NCI-H2081 (cell line): Measurements from ENCODE around the gene COX14.

Experiments
- DNase-seq, 2 experiments: peaks; one replicate each; lab custom pipeline; 2025; lab: John Stamatoyannopoulos, UW

The COX14 gene

DNA sequence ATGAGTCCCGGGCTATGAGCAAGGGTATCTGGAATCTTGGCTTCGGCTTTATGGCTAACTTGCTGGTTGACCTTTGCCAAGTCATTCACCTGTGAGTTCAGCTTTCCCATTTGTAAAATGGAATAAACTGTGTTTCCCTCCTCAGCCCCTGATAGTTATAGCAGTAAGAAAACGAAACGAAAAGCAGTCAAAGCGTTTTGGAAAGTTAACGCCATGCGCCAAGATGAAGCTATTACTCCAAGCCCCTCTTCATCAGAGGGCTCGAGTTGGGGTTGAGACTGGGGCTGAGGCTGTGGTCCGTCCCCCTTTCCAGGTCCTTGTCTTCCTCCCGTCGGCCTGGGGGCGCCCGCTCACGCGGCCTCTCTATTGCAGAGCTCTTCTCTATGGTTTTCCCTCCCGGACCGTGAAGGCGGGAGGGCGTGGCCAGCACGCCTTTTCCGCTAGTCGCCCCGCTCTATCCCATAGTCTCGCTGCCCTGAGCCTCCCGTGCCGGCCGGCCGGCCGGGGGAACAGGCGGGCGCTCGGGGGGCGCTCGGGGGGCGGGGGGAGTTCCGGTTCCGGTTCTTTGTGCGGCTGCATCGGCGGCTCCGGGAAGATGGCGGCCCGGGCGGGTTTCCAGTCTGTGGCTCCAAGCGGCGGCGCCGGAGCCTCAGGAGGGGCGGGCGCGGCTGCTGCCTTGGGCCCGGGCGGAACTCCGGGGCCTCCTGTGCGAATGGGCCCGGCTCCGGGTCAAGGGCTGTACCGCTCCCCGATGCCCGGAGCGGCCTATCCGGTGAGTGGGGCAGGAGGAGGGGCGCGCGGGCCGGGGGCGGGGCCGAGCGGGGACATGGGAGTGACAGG, 27.0 kb upstream of the COX14 start, which contains the start of gene SMARCD1:
Gene SMARCD1 (plus strand): TSS at position 568 of the 840 bp plus-strand sequence. CDS start 28 bp downstream, at position 596.
- peak; percentile 93 to 96 for DNase-seq

DNA sequence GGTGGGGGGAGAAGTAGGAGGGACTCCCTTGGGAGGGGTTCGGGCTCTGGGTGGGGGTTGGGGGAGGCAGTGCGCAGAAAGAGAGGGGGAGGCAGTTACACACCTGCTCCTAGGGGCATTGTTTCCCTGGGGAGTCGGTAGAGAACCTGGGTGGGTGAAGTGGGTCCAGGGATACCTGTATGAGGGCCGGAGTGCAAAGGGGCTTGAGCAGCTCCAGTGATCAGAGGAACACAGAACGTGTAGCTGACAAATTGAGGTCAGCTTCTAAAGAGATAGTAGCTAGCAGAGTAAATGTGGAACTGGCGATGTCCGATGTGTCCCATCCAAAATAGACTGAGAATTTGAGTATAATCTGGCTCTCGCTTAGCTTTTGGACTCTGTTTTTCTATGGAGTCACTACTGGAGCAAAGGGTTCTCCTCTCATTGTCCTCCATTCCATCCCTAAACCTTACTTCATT, 26.4 kb upstream of the COX14 start:
- no peak for DNase-seq

DNA sequence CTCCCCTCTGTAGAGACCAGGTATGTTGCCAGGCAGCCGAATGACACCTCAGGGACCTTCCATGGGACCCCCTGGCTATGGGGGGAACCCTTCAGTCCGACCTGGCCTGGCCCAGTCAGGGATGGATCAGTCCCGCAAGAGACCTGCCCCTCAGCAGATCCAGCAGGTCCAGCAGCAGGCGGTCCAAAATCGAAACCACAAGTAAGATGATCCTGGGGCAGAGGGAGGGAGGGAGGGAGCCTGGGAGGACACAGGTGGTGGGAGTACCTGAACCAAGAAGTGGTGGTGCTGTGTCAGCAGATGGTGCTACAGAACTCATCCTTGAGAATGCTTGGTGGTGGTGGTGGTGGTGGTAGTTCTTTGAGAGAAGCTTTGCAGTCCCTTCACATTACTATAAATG, 25.9 kb upstream of the COX14 start:
- no peak for DNase-seq

DNA sequence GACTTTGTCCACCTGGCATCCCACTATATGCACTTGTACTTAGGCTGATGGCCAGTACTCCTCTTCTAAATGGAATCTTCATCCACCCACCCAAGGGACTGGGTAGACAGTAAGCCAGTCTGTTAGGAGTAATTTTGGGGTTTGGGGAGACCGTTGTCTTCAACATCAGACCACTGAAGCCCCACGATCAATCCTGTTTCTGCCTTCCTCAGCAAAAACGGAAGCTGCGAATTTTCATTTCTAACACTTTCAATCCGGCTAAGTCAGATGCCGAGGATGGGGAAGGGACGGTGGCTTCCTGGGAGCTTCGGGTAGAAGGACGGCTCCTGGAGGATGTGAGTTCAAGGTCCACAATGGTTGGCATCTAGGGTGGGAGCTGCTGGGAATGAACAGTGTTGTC, 24.9 kb upstream of the COX14 start:
- DNase-seq, result no peak

DNA sequence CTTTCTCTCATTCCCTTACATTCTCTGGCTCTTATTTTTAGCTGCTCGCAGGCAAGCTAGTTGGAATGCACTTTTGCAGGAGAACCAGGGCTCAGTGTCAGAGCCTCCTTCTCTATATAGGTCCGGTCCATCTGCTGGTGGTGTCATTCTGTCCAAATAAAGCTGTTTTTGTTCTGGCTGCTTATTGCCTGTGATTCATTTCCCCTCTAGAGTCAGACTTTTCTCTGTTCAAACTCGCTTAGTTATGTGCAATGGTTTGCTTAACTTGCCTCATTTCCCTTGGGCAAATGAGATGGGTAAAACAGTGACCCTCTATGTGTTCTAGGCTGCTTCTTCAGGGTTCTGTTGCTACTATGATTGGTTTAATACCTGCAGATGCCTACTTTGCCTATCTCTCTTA, 24.0 kb upstream of the COX14 start:
- no peak for DNase-seq

DNA sequence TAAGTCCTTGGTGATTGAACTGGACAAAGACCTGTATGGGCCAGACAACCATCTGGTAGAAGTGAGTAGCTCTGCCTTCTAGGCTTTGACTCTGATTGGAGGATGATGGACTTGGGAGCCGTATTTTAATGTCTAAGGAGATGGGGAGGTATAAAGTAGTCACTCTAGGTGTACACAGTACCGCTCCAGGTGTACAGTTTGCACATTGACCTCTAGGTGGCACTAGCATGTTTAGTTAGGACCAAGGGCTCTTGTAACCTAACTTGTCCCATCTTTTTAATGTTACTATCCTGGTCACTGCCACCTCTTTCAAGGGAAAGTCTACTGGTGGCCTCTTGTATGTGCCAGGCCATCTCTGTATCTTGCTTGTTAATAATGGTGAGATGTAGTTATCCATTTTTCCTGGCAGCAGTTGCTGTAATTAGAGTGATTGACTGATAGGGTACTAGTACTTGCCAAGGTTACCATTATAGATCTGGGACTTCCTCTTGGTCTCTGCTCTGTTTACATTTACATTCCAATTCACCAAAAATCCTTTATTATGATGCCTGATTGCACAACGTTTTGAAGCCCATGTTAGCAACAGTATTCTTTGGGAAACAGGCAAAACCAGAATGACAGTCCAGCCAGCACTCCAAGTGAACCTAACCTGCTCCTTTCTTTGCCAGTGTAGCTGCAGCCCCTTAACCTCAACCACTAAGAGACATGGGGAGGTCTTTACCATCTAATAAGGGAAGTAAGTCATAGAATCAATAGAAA, 23.3 kb upstream of the COX14 start:
- DNase-seq, result peak; percentile 67 to 69

DNA sequence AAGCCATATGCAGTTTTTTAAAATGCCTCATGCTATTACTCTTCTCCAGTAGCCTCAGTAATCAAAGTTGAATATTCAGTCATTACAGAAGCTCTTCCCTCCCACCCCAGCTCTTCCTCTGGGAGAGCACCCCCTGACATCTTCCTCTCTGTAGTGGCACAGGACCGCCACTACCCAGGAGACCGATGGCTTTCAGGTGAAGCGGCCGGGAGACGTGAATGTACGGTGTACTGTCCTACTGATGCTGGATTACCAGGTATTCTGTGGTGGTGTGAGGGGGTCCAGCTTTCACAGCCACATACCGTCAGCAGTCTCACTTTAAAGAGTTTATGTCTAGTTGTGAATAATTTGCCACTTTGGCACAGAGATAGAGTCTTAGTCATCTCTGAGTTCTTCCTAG, 22.3 kb upstream of the COX14 start:
- DNase-seq, result no peak

DNA sequence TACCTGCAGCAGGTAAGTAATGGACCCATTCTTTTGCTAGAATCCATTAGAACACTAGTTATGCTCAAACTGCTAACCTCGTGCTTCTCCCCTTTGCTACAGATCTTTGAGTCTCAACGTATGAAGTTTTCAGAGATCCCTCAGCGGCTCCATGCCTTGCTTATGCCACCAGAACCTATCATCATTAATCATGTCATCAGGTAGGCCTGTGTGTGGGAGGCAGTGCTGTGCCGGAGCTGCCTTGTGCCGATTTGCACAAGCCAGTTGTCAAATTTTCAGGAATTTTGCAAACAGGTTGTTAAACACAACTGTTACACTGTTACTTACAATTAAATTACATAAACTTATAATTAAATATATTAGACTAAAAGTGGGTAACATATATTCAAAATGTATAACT, 21.6 kb upstream of the COX14 start:
- DNase-seq, result no peak

DNA sequence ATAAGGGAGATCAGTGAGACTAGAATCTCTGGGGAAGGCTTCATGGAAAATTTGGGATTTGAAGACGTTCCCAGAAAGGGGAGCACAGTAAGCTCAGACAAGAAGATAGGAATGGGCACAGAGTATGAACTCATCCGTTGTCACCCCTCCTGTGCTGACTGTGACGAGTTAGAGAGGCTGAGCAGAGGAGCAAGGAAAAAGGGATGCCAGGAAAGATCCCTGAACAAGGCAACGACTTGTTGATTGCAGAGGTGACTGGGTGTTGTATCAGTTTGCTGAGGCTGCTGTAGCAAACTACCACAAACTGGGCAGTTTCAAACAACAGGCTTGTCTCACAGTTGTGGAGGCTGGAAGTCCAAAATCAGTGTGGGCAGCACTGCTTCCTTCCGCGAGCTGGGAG, 14.1 kb upstream of the COX14 start:
- no peak for DNase-seq

DNA sequence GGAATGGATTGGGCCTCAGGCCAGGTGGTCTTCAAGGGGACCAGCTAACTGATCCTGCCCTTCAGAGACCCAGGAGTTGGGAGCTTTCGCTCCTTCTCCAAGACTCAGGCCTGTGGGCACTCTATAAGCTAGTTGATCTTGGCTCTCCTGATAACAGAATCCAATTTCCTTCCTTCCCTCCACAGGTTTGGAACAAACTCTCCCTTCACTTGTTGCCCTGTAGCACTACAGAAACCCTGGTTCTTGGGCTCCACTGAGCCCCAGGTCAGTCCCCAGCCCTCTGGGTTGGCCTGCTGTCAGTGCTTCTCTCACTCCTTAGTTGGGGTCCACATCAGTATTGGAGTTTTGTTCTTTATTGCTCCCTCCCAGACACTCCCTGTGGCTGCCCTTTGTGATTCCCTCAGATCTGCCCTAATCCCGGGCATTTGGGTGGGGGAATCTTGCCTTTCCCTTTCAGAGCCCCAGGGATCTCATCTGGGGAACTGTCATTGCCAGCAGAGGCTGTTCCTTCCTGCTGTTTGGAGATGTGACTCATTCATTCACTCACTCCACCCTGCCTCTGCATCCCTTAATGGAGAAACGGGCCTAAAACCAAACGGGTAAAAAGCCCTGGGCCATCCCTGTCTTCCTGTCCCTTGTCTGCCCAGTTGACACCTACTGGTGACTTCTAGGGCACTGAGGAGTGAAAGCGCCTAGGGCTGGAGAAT, 12.6 kb upstream of the COX14 start:
- no peak for DNase-seq

DNA sequence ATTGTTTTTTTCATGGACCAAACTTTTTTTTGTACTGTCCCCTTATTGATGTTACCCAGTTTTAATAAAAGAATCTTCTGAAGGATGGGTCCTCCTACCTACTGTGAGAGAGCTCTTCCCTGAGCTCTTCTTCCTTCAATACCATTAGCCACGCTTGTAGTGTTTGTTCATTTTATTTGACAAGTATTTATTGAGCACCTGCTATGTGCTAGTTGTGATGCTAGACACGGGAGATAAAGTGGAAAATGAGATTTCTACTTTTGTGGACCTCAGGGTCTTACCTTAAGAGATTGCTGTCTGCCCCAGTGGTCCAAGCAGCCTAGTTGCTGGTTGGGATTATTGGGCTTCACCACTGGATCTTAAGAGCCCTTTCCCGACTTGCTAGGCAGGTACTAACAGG, 11.5 kb upstream of the COX14 start:
- no peak for DNase-seq

DNA sequence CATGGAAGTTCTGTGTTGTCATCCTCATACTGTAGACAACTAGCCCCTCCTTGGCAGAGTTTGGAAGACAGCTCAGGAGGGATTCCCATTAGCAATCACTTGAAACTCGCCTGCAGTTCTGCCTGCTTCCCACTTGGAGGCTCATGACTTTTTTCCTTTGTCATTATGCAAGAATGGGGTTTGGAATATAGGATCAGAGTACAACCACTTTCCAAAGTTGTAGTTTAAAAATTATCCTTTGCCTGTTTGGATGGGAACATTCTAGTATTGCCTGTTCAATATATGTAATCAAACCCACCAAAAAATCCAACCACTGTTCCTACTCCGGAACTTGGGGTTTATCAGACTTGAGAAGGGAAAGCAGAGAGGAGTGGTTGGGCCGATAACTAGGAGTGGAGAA, 10.4 kb upstream of the COX14 start:
- DNase-seq, result peak in 1 of 2 experiments; percentile 28

DNA sequence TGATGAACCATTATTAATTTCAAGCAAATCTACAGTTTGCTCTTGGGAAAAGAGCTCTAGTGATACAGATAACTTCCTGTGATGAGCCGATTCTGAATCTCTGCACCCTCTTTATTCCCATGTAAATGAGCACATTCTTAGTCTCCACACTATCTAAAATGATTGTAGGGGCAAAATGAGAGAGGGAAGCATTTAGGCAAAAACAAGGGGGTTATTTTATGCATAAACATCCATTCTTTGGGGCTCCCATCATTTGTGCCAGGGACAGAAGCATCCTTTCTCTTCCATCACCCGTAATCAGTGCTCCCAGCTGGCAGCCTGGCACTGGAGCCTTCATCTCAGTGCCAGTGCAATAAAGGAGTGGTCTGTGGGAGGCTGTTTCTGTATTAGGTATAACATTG, 9.9 kb upstream of the COX14 start:
- no peak for DNase-seq

DNA sequence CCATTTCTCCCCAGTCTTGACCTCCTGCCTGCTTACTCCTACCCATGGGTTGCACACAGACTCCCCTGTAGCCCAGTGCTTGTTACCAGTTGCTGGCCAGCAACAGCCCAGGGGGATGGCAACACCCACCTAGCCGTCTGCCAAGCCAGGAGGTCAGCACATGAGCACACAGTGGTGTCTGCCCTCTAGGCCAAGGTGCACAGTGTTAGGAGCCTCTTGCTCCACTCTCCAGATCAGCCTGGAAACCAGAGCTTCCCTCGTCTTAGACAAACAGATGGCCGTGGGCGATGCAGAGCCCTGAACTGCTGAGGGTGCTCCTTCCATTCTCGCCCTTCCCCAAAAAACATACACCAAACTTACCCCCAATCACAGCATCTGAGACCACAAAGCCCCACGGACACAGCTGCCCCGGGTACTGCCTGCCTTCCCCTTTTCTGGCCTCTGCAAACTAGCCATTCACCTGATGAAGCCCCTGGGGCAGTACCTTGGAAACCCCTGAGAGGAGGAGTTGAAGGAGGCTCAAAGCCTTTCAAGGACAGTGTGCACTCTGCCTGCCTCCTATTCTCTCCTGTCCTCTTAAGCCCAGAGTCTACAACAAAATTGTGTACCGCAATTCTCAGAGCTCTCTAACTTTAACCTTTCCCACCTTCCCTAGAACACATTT, 9.3 kb upstream of the COX14 start:
- DNase-seq, result no peak

DNA sequence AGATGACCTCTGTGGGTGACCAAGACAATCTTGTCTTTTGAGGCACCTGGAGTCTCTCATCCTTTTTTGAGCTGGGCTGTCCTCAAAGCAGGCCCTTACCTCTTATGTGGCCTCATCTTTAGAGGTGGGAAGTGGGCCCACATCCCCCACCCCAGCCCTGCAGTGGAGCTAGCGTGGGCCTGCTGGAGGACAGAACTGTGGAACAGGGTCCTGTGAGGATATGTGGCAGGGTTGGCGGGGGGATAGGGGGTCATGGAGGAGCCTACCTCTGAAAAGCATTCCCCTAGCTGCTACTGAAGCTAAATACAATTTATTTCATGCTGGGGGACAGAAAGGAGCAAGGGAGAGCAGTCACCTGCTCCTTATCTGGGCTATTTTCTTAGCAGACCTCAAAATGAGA, 8.7 kb upstream of the COX14 start:
- no peak for DNase-seq

DNA sequence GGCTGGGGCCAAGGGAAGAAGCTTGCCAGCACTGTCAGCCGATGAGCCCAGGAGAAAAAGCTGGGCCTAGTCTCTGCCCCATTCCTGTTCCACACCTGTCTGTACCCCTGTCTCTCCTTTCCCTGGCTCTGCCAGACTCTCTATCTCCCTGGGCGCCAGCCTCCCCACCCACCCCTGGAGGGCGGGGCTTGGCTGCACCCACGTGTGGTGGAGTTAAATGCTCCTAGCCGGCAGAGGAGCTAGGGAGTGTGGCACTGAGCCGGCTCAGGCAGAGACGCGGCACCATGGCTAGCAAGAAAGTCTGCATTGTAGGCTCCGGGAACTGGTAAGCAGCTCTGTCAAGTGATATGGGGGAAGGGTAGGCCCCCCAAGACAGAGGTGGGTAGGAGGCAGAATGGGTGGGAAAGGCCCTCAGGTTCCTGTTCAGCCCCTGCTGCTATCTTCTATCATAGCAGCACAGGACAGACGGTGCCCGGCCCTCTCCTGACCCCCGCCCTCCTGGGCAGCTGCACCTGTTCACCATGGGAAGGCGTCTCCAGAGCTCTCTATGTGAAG, 8.2 kb upstream of the COX14 start, which contains the start of gene GPD1:
Gene GPD1 (plus strand): TSS at position 242 of the 555 bp plus-strand sequence. CDS start 43 bp downstream, at position 285.
- peak; percentile 68 to 81 for DNase-seq

DNA sequence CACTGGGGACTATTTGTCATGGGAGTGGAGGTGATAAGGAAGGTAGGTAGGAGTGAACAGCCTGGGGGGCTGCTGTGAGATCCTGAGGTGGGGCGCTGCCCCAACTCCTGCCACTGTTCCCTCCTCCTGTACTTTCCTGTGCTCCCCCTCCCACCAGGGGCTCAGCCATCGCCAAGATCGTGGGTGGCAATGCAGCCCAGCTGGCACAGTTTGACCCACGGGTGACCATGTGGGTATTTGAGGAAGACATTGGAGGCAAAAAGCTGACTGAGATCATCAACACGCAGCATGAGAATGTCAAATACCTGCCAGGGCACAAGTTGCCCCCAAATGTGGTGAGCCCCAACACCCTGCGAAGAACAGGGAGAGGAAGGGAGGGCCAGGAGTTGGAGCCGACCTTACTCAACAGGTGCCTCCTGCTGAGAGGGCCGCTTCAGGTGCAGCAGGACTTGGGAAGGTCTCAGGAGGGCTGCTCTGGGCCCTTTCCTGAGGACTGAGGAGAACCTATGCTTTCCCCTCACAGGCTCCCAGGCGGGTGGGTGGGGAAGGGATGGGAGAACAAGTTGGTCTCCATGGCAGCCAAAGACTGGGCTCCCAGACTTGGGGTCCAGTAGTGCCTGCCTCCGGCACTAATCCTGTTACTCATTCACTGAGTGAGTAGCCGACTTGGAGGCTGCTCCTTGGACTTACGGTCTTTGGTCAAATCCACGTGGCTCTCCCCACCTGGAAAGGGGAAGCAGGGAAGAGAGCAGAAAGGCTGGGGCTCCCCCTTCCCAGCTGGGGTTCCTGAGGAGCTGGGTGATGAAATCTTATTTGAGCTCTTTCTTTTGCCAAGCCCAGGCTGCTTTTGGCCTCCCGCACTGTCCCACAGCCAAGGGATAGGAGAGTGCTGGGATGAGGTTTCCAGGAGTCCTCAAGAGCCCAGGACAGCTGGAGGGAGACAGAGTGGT, 7.3 kb upstream of the COX14 start:
- no peak for DNase-seq

DNA sequence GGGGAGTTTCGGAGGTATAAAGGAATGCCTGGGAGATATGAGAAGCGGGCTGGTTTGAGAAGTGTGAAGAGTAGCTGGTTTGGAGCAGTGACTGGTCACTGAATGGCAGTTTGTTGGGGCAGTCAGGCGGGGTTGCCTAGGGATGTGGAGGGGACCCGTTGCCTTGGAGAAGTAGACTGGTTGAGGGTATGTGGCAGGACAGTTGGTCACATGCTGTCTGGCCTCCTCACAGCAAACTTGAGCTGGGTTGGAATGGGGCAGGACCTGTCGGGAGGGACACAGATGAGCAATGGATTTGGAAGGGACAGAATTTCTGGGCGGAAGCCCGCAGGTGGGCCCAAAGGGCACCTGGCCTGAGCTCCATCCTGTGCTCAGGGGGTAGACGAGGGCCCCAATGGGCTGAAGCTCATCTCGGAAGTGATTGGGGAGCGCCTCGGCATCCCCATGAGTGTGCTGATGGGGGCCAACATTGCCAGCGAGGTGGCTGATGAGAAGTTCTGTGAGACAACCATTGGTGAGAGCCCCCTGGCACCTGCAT, 6.1 kb upstream of the COX14 start:
- DNase-seq, result no peak

DNA sequence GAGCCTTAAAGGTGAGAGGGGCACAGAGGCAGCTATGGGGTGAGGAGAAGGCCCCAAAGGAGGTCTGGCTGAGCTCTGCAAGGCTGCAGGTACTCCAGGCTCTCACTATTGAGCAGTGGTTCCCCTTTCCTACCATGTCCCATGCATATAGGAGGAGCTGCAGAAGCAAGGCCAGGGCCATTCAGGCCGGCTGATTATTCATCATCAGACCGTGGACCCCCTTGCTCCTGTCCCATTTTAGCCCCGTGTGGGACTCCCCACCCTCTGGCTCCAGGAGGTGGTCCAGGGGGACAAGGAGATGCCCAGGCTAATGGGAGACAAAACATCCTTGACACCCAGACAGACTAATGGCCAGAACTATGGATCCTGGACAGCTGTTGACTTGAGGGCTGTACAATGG, 5.1 kb upstream of the COX14 start:
- no peak for DNase-seq
